ENCODE results near the gene MOB3B. TPM values are rescaled to one million over a fixed set of nuclear protein-coding genes. Genes with fewer than 3 reads are reported as not detected.
A peak's percentile ranks its signal among the peaks of the same experiment; 100 is the strongest.

MOB3B gene
- total RNA-seq, 1 donor from 2014 or later: 0.94 TPM

- intact Hi-C loops (cut with micrococcal nuclease): no loop called here
- no peaks in the 10 kb centered on the region for H3K4me1 Mint-ChIP-seq (ENCODE audit: low read depth)
- no peaks in the 10 kb centered on the region for H3K27me3 Mint-ChIP-seq (ENCODE audit: low read depth)
- H3K36me3 Mint-ChIP-seq (ENCODE audit: low read depth): no peaks in the 10 kb centered on the region
- no peak overlapping the region for H3K27ac Mint-ChIP-seq
- no peak for DNase-seq (ENCODE audit: low spot score)
- no peaks in the 10 kb centered on the region for H3K9me3 Mint-ChIP-seq
- no peak overlapping the region for H3K4me3 Mint-ChIP-seq (ENCODE audit: low read depth)
Observed at GRCh38 chr9:27341545-27342294, 187.9 kb downstream of the MOB3B start.

- Mint-ChIP-seq H3K36me3 (ENCODE audit: low read depth) (no peaks in the 10 kb centered on the region), H3K9me3 (no peaks in the 10 kb centered on the region), H3K27me3 (ENCODE audit: low read depth) (peaks cover 2% of the 10 kb centered on the region), H3K4me1 (ENCODE audit: low read depth) (no peaks in the 10 kb centered on the region), H3K4me3 (ENCODE audit: low read depth) (no peak overlapping the region), H3K27ac (no peak overlapping the region)
- DNase-seq (ENCODE audit: low spot score): no peak
- intact Hi-C loops (cut with micrococcal nuclease): no loop called here
Observed at GRCh38 chr9:27340961-27341511, 188.6 kb downstream of the MOB3B start.

- DNase-seq (ENCODE audit: low spot score): no peak
- H3K4me1 Mint-ChIP-seq (ENCODE audit: low read depth): no peaks in the 10 kb centered on the region
- H3K4me3 Mint-ChIP-seq (ENCODE audit: low read depth): no peak overlapping the region
- intact Hi-C loops (cut with micrococcal nuclease): no loop called here
- H3K27me3 Mint-ChIP-seq (ENCODE audit: low read depth): peaks cover 5% of the 10 kb centered on the region
- H3K36me3 Mint-ChIP-seq (ENCODE audit: low read depth): no peaks in the 10 kb centered on the region
- no peak overlapping the region for H3K27ac Mint-ChIP-seq
- H3K9me3 Mint-ChIP-seq: no peaks in the 10 kb centered on the region
Observed at GRCh38 chr9:27340285-27340674, 189.3 kb downstream of the MOB3B start.

GRCh38 chr9:27339661-27340284, 189.8 kb downstream of the MOB3B start:
- Mint-ChIP-seq H3K27ac (no peak overlapping the region), H3K36me3 (ENCODE audit: low read depth) (no peaks in the 10 kb centered on the region), H3K27me3 (ENCODE audit: low read depth) (peaks cover 5% of the 10 kb centered on the region), H3K9me3 (no peaks in the 10 kb centered on the region), H3K4me3 (ENCODE audit: low read depth) (no peak overlapping the region), H3K4me1 (ENCODE audit: low read depth) (no peaks in the 10 kb centered on the region)
- intact Hi-C loops (cut with micrococcal nuclease): no loop called here
- no peak for DNase-seq (ENCODE audit: low spot score)

GRCh38 chr9:27338527-27338903, 191.1 kb downstream of the MOB3B start:
- no peaks in the 10 kb centered on the region for H3K4me1 Mint-ChIP-seq (ENCODE audit: low read depth)
- H3K27ac Mint-ChIP-seq: no peak overlapping the region
- no peak overlapping the region for H3K4me3 Mint-ChIP-seq (ENCODE audit: low read depth)
- peaks cover 5% of the 10 kb centered on the region for H3K27me3 Mint-ChIP-seq (ENCODE audit: low read depth)
- no peaks in the 10 kb centered on the region for H3K36me3 Mint-ChIP-seq (ENCODE audit: low read depth)
- DNase-seq (ENCODE audit: low spot score): no peak
- intact Hi-C loops (cut with micrococcal nuclease): no loop called here
- no peaks in the 10 kb centered on the region for H3K9me3 Mint-ChIP-seq

- H3K27me3 Mint-ChIP-seq (ENCODE audit: low read depth): peaks cover 5% of the 10 kb centered on the region
- no peak overlapping the region for H3K4me3 Mint-ChIP-seq (ENCODE audit: low read depth)
- H3K4me1 Mint-ChIP-seq (ENCODE audit: low read depth): no peaks in the 10 kb centered on the region
- H3K9me3 Mint-ChIP-seq: no peaks in the 10 kb centered on the region
- no peak overlapping the region for H3K27ac Mint-ChIP-seq
- intact Hi-C loops (cut with micrococcal nuclease): no loop called here
- no peaks in the 10 kb centered on the region for H3K36me3 Mint-ChIP-seq (ENCODE audit: low read depth)
- no peak for DNase-seq (ENCODE audit: low spot score)
Observed at GRCh38 chr9:27337833-27338526, 191.6 kb downstream of the MOB3B start.

- Mint-ChIP-seq H3K4me3 (ENCODE audit: low read depth) (no peak overlapping the region), H3K36me3 (ENCODE audit: low read depth) (no peaks in the 10 kb centered on the region), H3K27me3 (ENCODE audit: low read depth) (peaks cover 5% of the 10 kb centered on the region), H3K9me3 (no peaks in the 10 kb centered on the region), H3K4me1 (ENCODE audit: low read depth) (no peaks in the 10 kb centered on the region), H3K27ac (no peak overlapping the region)
- intact Hi-C loops (cut with micrococcal nuclease): no loop called here
- no peak for DNase-seq (ENCODE audit: low spot score)
Observed at GRCh38 chr9:27337236-27337635, 192.4 kb downstream of the MOB3B start.

GRCh38 chr9:27336829-27337228, 192.8 kb downstream of the MOB3B start:
- DNase-seq (ENCODE audit: low spot score): no peak
- no peaks in the 10 kb centered on the region for H3K4me1 Mint-ChIP-seq (ENCODE audit: low read depth)
- no peaks in the 10 kb centered on the region for H3K36me3 Mint-ChIP-seq (ENCODE audit: low read depth)
- no peak overlapping the region for H3K4me3 Mint-ChIP-seq (ENCODE audit: low read depth)
- intact Hi-C loops (cut with micrococcal nuclease): no loop called here
- H3K27me3 Mint-ChIP-seq (ENCODE audit: low read depth): peaks cover 5% of the 10 kb centered on the region
- no peak overlapping the region for H3K27ac Mint-ChIP-seq
- H3K9me3 Mint-ChIP-seq: no peaks in the 10 kb centered on the region

GRCh38 chr9:27336126-27336525, 193.5 kb downstream of the MOB3B start:
- Mint-ChIP-seq H3K4me1 (ENCODE audit: low read depth) (no peaks in the 10 kb centered on the region), H3K9me3 (no peaks in the 10 kb centered on the region), H3K27me3 (ENCODE audit: low read depth) (peaks cover 5% of the 10 kb centered on the region), H3K27ac (no peak overlapping the region), H3K36me3 (ENCODE audit: low read depth) (no peaks in the 10 kb centered on the region), H3K4me3 (ENCODE audit: low read depth) (no peak overlapping the region)
- intact Hi-C loops (cut with micrococcal nuclease): no loop called here
- no peak for DNase-seq (ENCODE audit: low spot score)

- Mint-ChIP-seq H3K4me3 (ENCODE audit: low read depth) (no peak overlapping the region), H3K27ac (no peak overlapping the region), H3K27me3 (ENCODE audit: low read depth) (peaks cover 5% of the 10 kb centered on the region), H3K4me1 (ENCODE audit: low read depth) (no peaks in the 10 kb centered on the region), H3K36me3 (ENCODE audit: low read depth) (no peaks in the 10 kb centered on the region), H3K9me3 (no peaks in the 10 kb centered on the region)
- intact Hi-C loops (cut with micrococcal nuclease): no loop called here
- DNase-seq (ENCODE audit: low spot score): no peak
Observed at GRCh38 chr9:27335075-27335474, 194.5 kb downstream of the MOB3B start.

GRCh38 chr9:27333241-27334052, 196.2 kb downstream of the MOB3B start:
- Mint-ChIP-seq H3K9me3 (no peaks in the 10 kb centered on the region), H3K4me1 (ENCODE audit: low read depth) (no peaks in the 10 kb centered on the region), H3K27me3 (ENCODE audit: low read depth) (peaks cover 5% of the 10 kb centered on the region), H3K36me3 (ENCODE audit: low read depth) (no peaks in the 10 kb centered on the region), H3K4me3 (ENCODE audit: low read depth) (no peak overlapping the region), H3K27ac (no peak overlapping the region)
- intact Hi-C loops (cut with micrococcal nuclease): loop anchor here (1.0 to 5.0 kb wide), 3 partner anchors 54 to 215 kb away; partner anchors contain the start of gene MOB3B
- peak; percentile 24 for DNase-seq (ENCODE audit: low spot score)

- Mint-ChIP-seq H3K4me3 (ENCODE audit: low read depth) (no peak overlapping the region), H3K4me1 (ENCODE audit: low read depth) (no peaks in the 10 kb centered on the region)
- no peak for DNase-seq (ENCODE audit: low spot score)
Observed at GRCh38 chr9:27331393-27331792, 198.2 kb downstream of the MOB3B start.

More at GRCh38 chr9:27331393-27331792, 198.2 kb downstream of the MOB3B start:
- Mint-ChIP-seq H3K27ac (no peak overlapping the region), H3K36me3 (ENCODE audit: low read depth) (no peaks in the 10 kb centered on the region), H3K27me3 (ENCODE audit: low read depth) (peaks cover 5% of the 10 kb centered on the region), H3K9me3 (no peaks in the 10 kb centered on the region)
- intact Hi-C loops (cut with micrococcal nuclease): loop anchor here (5.0 kb wide), 1 partner anchor 56 kb away; no protein-coding TSS in a partner anchor

Data from activated T-helper 2 cell treated with anti-CD3 and anti-CD28 coated beads, Interferon-gamma antibody, Interleukin-2, Interleukin-4, amounts not matched to agents 10 μg/mL and 5 μg/mL and 100 μg/mL, durations not matched to agents 14 hours and 24 hours and 36 hours (primary cell).